Loucy (cell line): Measurements from ENCODE around the gene GDF11.

ENCODE experiments used
- EZH2phosphoT487 ChIP-seq: fragments of 200-600 bp; IDR thresholded peaks from 2 replicates; pipeline ENCODE4 v1.6.1; 2018; ENCODE audit warnings: antibody characterized with exemption, mild to moderate bottlenecking, moderate library complexity, borderline replicate concordance
- TF ChIP-seq, protein P1 (sequence below): fragments of 200-600 bp; sonication (generic); conservative IDR thresholded peaks from 2 replicates; pipeline ENCODE4 v1.5.1; 2014; ENCODE audit warnings: mild to moderate bottlenecking, antibody characterized with exemption, low read length

DNA sequence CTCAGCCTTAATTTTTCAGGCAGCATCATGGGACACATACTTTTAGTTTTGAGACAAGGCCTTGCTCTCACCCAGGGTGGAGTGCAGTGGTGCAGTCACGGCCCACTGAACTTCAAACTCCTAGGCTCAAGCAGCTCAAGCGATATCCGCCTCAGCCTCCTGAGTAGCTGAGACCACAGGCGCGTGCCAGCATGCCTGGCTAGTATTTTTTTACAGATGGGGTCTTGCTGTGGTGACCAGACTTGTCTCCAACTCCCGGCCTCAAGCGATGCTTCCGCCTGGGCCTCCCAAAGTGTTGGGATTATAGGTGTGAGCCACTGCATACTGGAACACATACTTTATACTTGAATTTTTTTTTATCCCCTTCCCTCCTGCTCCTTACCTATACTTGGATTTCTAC, 20.0 kb upstream of the GDF11 start:
- TF ChIP-seq, protein P1, sequence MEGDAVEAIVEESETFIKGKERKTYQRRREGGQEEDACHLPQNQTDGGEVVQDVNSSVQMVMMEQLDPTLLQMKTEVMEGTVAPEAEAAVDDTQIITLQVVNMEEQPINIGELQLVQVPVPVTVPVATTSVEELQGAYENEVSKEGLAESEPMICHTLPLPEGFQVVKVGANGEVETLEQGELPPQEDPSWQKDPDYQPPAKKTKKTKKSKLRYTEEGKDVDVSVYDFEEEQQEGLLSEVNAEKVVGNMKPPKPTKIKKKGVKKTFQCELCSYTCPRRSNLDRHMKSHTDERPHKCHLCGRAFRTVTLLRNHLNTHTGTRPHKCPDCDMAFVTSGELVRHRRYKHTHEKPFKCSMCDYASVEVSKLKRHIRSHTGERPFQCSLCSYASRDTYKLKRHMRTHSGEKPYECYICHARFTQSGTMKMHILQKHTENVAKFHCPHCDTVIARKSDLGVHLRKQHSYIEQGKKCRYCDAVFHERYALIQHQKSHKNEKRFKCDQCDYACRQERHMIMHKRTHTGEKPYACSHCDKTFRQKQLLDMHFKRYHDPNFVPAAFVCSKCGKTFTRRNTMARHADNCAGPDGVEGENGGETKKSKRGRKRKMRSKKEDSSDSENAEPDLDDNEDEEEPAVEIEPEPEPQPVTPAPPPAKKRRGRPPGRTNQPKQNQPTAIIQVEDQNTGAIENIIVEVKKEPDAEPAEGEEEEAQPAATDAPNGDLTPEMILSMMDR, result no peak
- no peak for TF ChIP-seq EZH2phosphoT487
